NCI-H1436 (cell line): ENCODE measurements around the gene FAM149A.

Experiments used
- DNase-seq: peaks from one replicate; lab custom pipeline; 2025; lab: John Stamatoyannopoulos, UW

Gene FAM149A

GRCh38 chr4:186105647-186106321 is 1.3 kb downstream of the FAM149A start:
- no peak for DNase-seq

- no peak for DNase-seq
Observed at GRCh38 chr4:186107947-186108346, 3.4 kb downstream of the FAM149A start.

GRCh38 chr4:186108391-186108790 is 3.9 kb downstream of the FAM149A start:
- DNase-seq: no peak

- no peak for DNase-seq
Observed at GRCh38 chr4:186109245-186109644, 4.7 kb downstream of the FAM149A start.

GRCh38 chr4:186116697-186117096 is 12.2 kb downstream of the FAM149A start:
- DNase-seq: no peak

GRCh38 chr4:186118582-186118981 is 14.1 kb downstream of the FAM149A start:
- no peak for DNase-seq

GRCh38 chr4:186121057-186121456 is 16.6 kb downstream of the FAM149A start:
- DNase-seq: no peak

GRCh38 chr4:186128842-186129241 is 24.3 kb downstream of the FAM149A start:
- no peak for DNase-seq

- no peak for DNase-seq
Observed at GRCh38 chr4:186131935-186132334, 27.4 kb downstream of the FAM149A start.

GRCh38 chr4:186132577-186133242 is 28.2 kb downstream of the FAM149A start:
- DNase-seq: no peak

GRCh38 chr4:186134257-186134656 is 29.8 kb downstream of the FAM149A start:
- no peak for DNase-seq

- no peak for DNase-seq
Observed at GRCh38 chr4:186134861-186135260, 30.4 kb downstream of the FAM149A start.

GRCh38 chr4:186137196-186137794 is 32.8 kb downstream of the FAM149A start:
- DNase-seq: no peak

GRCh38 chr4:186144198-186144945 is 39.9 kb downstream of the FAM149A start:
- no peak for DNase-seq

- no peak for DNase-seq
Observed at GRCh38 chr4:186144946-186145569, 40.6 kb downstream of the FAM149A start.

- DNase-seq: no peak
Observed at GRCh38 chr4:186146458-186146857, 42.0 kb downstream of the FAM149A start.

GRCh38 chr4:186148336-186148975 is 44.0 kb downstream of the FAM149A start:
- no peak for DNase-seq

- DNase-seq: peak; percentile 40
Observed at GRCh38 chr4:186149872-186150271, 45.4 kb downstream of the FAM149A start.

- DNase-seq: no peak
Observed at GRCh38 chr4:186150926-186151325, 46.4 kb downstream of the FAM149A start.

- no peak for DNase-seq
Observed at GRCh38 chr4:186151499-186151898, 47.0 kb downstream of the FAM149A start.

GRCh38 chr4:186158021-186158813 is 53.7 kb downstream of the FAM149A start:
- no peak for DNase-seq
